Ishikawa (cell line): Measurements from ENCODE around the gene MGP.

Source experiments
- EGR1 ChIP-seq: IDR thresholded peaks from 2 replicates; pipeline ENCODE4 v1.6.1; 2012
- EP300 ChIP-seq: IDR thresholded peaks from 2 replicates; pipeline ENCODE4 v1.6.1; 2012; ENCODE audit warnings: borderline replicate concordance
- FOXM1 ChIP-seq: IDR thresholded peaks from 2 replicates; pipeline ENCODE4 v1.6.1; 2012; ENCODE audit warnings: low read depth, borderline replicate concordance
- TAF1 ChIP-seq: IDR thresholded peaks from 2 replicates; pipeline ENCODE4 v1.6.1; 2012; ENCODE audit warnings: low read depth, mild to moderate bottlenecking

GRCh38 chr12:14890701-14891100, 5.0 kb upstream of the MGP start:
- TF ChIP-seq EP300 (no peak), TAF1 (no peak), FOXM1 (no peak), EGR1 (no peak)
